NCI-H2081 (cell line): ENCODE results near the gene DAB2IP.

ENCODE experiments used
- DNase-seq, 2 experiments: peaks; one replicate each; lab custom pipeline; 2025; lab: John Stamatoyannopoulos, UW

Gene DAB2IP

DNA sequence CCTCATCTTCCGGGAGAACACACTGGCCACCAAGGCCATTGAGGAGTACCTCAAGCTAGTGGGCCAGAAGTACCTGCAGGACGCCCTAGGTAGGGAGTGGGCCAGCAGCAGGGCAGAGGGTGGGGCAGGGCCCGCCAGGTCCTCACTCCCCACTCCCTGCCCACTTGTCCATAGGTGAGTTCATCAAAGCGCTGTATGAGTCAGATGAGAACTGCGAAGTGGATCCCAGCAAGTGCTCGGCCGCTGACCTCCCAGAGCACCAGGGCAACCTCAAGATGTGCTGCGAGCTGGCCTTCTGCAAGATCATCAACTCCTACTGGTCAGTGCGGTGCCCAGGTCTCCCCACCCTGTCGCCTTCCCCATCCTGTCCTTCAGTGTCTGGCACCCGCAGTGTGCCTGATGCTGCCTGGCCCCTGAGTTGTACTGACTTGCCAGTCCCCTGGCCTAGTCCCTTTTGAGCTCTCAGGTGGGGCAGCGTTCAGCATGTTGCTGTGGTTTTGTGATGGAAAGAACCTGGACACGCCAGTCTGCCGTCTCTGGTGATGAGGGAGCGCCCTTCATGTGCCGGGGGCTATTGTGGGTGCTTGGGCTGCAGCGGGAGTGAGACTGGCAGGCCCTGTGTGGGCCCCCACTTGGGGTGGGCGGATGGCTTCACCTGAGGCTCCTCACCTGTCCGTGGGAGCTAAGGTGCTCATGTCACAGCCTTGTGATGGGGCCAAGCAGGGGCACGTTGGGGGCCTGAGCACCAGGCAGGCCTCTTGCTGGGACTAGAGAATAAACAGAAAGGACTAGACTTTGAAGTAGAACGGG is 112.3 kb downstream of the DAB2IP start:
- DNase-seq: no peak

DNA sequence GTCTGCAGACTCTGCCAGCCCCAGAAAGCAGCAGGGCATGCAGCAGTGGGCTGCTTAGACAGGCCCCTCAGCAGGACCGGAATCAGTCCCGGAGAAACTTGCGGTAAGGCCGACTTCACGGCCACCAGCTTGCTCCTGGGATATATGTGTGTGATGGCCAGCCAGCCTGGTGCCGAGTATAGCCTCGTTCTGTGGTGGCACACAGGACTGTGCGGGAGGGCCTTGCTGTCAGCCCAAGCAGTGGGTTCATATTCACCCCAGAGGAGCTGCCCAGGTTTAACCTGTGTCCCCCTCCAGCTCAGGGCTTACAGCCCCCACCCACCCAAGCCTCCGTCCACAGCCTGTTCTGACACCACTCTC is 112.9 kb downstream of the DAB2IP start:
- no peak for DNase-seq

DNA sequence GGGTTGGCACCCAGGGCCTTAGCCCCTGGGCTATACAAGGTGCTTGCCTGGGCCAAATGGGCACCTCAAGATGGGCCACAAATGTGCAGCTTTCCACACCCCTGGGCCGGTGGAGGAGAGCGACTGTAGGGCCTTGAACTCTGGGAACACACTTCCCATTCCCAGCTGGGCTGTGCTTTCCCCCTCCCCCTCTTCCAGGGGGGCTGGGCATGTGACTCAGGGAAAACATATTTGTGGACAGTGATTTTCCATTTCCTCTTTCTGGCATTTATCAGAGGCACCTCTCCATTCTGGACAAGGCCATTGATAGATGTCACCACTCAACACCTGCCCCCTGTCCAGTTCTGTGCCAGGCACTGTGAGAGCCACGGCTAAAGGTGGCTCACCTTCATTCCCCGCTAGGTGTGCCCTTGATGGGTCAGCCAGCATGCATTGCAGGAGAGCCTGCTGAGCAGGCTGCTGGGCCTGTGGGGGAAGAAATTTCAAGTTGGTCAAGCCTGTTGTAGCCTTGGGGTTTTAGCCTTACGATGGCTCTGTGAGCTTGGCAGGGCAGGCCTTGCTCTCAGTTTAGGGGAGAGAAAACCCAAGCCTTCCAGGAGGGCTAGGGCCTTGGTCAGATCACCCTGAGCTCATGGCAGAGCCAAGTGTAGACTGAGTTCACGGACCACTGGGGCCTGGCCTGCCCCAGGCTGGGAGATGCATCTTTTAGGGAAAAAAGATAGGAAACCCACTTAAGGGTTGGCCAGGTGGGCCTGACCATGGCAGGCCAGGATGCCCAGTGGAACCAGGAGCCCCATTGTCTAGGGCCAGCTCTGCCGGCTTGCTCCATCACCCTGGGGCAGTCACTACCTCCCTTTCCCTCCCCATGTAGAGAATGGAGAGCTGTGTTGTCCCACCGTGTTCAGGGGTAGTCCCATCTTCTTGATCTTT is 113.9 kb downstream of the DAB2IP start:
- no peak for DNase-seq

DNA sequence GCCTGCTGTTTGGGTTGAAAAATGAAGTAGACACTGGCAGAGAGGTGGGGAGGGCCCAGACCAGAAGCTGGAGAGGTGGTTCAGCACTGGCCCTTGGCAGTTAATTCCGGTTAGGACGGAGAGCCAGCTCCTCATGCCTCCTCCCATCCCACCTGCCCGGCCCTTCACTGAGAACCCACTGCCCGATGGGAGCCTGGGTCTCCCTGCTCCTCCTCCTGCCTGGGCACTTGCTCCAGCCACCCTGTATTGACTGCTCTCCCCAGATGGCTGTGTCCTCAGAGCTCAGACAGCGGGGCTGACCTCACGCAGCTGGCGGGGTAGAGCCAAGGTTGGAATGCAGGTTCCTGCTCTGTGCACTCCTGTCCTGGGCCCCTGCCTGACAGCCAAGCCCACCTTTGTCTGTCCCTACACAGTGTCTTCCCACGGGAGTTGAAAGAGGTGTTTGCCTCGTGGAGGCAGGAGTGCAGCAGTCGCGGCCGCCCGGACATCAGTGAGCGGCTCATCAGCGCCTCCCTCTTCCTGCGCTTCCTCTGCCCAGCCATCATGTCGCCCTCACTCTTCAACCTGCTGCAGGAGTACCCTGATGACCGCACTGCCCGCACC is 114.7 kb downstream of the DAB2IP start:
- DNase-seq: no peak

DNA sequence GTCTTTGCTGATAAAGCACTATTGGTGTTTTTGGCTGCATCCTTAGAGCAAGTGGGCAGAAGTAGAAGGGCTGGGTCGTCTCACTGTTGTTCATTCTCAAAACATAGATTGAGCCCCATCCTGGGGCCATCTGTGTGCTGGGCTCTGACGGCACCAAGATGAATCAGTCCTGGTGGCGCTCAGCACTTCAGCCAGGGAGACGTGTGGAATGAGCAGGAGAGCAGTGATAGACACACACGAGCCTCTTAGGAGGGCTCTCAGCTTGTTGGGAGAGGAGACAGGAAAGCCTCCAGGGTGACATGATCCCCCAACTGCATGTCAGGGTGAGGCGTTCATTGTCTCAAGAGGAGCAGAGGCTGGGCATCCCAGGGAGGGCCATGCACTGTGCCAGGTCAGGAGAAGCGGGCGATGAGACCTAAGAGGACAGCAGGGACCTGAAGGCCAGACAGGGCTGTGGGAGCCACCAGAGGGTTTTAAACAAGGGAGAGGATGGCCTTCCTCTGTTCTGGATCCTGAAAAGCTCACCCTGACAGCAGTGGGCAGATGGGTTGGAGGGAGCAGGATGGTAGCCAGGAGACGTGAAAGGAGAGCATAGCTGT is 115.8 kb downstream of the DAB2IP start:
- no peak for DNase-seq

DNA sequence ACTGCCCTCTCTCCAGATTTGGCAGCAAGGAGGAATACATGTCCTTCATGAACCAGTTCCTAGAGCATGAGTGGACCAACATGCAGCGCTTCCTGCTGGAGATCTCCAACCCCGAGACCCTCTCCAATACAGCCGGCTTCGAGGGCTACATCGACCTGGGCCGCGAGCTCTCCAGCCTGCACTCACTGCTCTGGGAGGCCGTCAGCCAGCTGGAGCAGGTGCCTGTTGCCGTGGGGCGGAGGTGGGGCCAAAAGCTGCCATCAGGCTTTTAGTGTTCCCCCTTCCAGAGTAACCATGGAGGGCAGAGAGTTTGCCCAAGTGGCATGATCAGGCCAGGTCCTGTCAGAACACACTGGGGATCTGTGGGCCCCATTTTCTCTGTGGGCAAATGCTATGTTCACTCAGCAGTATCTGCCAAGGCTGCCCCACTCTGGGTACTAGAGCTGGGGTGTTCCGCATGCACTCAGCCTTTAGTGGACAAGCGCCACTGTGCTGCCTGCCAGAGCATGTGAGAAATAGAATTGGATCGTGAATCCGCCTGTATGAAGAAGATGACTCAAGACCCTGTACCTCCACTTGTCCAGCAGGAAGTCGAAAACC is 117.1 kb downstream of the DAB2IP start:
- DNase-seq: no peak

DNA sequence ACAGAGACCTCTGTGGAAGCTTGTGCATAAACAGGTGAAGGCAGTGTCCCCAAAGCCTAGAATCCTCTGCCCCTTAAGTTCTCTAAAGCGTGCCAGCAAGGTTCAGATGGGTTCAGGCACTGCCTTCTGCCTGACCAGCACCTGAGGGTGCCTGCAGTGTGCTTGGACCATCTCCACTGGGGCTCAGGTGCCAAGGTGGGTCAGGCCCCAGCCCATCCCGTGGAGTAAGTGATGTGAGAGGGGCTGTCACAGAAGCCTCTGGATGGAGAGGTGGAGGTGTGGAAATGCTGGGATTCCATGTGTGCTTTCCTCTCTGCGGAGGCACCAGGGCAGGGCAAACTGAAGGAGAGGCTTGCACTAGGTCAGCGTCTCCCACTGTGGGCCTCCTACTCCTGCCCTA is 118.5 kb downstream of the DAB2IP start:
- DNase-seq: no peak

DNA sequence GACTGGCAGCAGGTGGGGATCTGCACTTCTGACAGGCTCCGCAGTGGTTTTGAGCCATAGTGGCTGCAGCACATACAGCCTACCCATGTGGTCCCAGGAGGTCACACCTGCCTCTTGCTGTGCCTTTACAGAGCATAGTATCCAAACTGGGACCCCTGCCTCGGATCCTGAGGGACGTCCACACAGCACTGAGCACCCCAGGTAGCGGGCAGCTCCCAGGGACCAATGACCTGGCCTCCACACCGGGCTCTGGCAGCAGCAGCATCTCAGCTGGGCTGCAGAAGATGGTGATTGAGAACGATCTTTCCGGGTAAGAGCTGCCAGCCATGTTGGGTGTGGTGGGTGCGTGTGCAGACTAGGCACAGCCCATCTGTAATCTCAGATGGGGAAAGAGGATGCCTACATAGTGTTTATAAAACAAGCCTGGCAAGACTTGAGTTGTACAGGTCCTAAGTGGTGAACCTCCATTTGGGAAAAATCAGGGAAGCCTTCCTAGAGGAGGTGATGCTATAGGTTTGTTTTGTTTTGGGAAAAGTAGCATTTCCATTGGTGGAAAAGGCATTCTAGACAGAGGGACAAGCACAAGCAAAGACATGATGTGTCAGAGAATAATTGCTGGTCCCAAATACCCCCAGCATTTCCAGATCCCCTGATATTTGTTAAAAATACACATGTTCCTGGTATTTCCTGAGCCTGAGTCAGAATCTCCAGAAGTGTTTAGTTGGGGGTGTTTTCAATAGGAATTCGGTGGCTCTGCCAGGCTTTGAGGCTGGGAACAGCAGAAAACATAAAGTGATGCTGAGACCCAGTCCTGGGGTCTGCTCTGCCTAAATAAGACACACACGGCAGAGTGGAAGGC is 119.2 kb downstream of the DAB2IP start:
- DNase-seq: no peak

DNA sequence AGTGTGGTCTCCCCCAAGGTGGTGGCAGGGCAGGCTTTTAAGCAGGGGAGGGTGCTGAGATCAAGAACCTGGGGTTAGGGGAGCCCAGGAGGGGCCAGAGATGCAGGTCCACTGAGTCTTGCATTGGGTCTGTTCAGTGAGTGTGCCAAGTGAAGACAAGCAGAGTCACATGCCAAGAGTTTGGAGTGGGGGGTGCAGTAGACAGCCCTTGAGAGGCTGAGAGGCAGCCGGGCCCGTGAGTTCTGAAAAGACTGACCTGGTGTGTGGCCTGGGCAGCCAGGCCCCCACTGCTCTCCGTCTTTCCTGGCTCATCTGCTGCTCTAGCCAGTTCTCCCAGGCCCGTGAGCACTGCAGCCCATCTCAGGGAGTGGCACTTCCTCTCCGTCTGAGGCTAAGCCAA is 120.0 kb downstream of the DAB2IP start:
- DNase-seq: no peak

DNA sequence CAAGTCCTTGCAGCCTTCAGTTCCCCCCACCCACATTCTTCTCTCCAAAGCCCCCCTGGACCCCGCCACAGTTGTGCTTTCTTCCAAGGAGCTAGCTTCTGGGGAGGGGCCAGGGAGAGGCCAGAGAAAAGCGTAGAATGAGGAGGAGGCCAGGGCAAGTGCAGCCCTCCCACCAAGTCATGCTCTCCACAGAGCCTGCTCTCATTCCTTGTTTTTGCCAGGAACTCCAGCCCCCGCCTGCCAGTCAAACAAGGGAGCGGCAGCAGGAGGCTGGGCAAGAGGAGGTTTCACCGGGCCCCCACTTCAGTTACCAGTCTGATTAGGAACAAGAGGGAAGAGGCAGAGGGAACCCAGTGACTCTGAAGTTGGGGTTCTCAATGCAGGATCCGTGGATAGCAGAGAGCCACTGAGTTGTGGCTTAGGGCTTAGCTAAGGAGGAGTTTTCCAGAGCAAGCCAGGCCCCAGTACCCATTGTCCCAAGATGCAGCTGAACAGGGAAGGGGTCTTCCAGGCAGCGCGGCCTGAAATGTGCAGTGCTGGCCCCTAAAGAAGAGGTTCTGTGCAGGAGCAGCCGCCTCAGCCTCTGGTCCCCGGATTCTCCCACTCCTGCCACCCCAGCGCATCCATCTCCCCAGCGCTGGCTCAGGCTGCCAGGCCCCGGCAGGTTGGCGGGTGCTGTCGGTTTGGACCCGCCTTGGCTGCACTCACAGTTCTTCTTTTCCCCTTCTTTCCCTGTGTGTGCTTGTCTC is 120.6 kb downstream of the DAB2IP start:
- no peak for DNase-seq

DNA sequence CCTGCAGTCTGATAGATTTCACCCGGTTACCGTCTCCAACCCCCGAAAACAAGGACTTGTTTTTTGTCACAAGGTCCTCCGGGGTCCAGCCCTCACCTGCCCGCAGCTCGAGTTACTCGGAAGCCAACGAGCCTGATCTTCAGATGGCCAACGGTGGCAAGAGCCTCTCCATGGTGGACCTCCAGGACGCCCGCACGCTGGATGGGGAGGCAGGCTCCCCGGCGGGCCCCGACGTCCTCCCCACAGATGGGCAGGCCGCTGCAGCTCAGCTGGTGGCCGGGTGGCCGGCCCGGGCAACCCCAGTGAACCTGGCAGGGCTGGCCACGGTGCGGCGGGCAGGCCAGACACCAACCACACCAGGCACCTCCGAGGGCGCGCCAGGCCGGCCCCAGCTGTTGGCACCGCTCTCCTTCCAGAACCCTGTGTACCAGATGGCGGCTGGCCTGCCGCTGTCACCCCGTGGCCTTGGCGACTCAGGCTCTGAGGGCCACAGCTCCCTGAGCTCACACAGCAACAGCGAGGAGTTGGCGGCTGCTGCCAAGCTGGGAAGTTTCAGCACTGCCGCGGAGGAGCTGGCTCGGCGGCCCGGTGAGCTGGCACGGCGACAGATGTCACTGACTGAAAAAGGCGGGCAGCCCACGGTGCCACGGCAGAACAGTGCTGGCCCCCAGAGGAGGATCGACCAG is 121.3 kb downstream of the DAB2IP start:
- DNase-seq: no peak

DNA sequence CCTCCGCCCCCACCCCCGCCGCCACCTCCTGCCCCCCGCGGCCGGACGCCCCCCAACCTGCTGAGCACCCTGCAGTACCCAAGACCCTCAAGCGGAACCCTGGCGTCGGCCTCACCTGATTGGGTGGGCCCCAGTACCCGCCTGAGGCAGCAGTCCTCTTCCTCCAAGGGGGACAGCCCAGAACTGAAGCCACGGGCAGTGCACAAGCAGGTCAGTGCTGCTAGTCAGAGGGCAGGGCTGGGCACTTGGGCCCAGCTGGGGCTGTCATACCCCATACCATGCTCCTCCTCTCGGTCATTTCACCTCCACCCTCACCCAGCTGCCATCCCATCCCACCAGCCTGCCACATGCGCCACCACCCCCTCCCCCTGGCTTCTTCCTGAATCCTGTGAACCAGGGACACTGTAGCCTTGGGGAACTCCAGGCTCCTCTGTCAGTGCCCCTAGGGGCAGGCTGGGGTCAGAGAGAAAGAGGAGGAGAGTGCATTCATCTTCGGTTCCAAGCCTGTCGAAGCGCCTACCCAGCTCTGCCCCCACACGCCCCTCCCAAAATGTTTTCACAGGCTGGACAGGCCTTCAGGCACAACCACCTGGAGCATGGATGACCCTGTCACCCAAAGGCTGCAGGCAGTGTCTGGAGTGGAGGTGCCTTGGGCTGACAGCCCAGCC is 122.0 kb downstream of the DAB2IP start:
- DNase-seq: no peak

DNA sequence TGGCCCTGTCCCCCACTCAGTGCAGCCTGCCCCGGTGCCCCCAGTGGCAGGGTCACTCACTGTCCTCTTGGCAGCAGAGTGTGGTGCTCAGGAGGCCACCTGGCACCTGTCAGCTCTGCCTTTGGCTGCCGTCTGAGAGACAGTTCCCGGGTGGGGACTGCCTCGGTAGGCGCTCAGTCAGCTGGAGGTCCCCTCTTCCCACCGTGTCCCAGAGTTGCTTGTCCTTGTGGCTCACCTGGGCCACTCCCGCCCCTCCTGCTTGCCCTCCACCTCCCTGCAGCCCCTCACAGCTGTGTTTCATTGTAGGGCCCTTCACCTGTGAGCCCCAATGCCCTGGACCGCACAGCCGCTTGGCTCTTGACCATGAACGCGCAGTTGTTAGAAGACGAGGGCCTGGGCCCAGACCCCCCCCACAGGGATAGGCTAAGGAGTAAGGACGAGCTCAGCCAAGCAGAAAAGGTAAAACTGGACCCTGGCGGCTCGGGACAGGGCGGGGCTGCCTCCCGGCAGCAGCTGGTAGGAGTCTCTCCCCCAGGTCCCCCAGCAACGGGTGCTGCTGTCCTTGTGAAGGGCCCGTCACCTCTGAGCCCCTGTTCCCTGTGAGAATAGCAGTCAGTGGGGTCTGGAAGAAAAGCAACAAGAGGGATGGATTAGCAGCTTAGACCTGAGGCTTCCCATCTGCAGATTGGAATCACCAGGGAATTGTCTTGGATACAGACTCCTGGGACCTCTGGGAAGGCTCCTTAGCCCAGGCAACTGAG is 122.7 kb downstream of the DAB2IP start:
- no peak for DNase-seq

DNA sequence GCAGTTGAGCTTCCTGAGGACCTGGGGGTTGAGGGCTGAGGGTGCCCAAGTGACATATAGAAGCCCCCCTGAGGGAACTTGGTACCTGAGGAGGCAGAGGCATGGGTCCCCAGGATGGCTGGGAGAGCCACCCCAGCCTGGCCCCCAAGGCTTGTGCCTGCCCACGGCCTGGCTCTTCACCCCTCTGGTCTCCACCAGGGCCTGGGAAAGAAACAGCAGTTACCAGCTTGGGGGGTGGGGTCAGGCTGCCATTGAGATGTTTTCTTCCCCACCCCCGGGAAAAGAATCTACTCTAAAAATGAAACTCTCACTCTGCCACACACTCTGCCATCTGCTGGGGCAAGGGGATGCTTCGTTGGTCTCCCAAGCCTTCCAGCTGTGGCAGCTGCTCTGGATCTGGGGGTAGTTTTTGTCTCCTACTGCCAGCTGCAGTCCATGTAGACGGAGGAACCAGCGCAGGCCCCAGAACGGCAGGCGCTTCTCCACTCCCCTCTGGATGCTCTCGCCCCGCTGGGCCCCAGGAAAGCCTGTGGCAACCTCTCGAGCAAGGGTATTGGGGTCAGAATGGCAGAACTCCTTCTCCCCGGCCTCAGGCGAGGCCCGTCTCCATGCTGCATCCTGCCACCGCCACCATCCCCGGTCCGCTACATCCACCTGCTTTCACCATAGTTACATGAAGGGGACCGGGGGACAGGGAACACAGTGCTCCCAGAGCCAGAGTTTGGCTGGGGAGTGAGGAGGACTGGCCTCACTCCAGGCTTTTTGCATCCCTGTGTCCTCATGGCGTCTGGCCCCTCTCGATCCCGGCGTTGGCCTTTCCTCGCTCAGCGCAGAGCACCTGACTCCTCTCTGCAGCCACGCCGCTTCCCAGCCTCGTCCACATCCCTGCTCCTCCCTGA is 123.5 kb downstream of the DAB2IP start:
- no peak for DNase-seq

DNA sequence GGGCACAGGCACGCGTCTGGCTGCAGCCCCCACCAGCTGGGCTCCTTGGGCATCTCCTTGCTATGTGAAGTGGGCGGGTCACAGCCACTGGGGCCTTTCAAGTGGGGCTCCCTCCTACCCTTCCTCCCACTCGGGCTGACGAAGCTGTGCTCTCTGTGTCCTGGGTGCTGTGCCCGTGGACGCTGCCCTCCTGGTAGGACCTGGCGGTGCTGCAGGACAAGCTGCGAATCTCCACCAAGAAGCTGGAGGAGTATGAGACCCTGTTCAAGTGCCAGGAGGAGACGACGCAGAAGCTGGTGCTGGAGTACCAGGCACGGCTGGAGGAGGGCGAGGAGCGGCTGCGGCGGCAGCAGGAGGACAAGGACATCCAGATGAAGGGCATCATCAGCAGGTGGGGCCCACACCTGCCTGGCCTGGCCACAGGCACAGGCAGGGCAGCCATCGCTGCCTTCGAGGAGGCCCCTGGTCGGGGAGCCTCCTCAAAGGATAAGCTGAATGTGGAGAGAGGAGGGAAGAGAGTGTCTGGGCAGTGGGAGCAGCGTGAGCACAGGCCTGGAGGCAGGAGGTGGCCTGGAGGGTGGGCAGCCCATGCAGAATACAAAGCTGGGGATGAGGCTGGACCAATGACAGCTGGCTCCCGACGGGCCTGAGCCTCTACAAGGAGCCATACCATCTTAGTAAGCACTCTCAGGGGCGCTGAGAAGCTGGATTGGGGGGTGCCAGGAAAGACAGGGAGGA is 124.7 kb downstream of the DAB2IP start:
- no peak for DNase-seq
